ENCODE results near the gene INSR. TPM values are rescaled to one million over a fixed set of nuclear protein-coding genes. Genes with fewer than 3 reads are reported as not detected.
"Not testable (repeated sequence)": the region's sequence is repeated elsewhere in the genome, so short reads cannot be mapped to it uniquely, and the experiment has no call there.

Gene INSR
- total RNA-seq, 1 experiment from 2014 or later: 7.2 TPM

- no peak for DNase-seq (ENCODE audit: low spot score)
These were observed 36.0 kb downstream of the INSR start for GRCh38 chr19:7258041-7258839.

DNA sequence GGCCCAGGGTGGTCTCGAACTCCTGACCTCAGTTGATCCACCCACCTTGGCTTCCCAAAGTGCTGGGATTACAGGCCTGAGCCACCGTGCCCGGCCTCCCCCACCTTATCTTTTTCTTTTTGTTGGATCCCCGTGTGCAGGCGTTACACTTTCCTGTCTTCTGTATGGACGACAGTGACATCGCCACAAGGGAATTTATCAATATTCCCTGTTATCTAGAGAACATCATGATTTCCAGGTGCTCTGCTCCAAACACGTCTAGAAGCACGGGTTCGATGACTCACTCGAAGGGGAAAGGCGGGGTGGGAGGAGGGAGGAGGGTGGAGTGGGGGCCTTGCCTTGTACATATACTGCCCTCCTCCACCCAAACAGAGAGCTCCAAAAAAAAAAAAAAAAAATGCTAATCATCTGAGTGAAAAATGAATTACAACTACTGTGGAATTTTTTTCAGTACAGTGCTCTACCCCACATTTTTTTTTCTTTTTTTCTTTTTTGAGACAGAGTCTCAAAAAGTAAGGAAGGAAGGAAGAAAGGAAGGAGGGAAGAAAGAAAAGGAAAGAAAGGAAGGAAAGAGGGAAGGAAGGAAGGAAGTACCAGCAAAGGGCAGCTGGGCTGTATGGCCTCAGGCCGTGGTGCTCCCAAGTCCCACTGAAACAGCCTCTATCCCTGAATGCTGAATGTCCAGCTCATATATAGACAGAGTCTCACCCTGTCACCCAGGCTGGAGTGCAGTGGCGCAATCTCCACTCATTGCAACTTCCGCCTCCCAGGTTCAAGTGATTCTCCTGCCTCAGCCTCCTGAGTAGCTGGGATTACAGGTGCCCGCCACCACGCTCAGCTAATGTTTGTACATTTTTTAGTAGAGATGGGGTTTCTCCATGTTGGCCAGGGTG, 36.8 kb downstream of the INSR start:
- peak; percentile 89 for DNase-seq (ENCODE audit: low spot score)

GRCh38 chr19:7255631-7256030, 38.6 kb downstream of the INSR start:
- no peak for DNase-seq (ENCODE audit: low spot score)

GRCh38 chr19:7255119-7255518, 39.1 kb downstream of the INSR start:
- DNase-seq (ENCODE audit: low spot score): no peak

- no peak for DNase-seq (ENCODE audit: low spot score)
These were observed 39.6 kb downstream of the INSR start for GRCh38 chr19:7254590-7254989.

GRCh38 chr19:7252364-7252763, 41.9 kb downstream of the INSR start:
- no peak for DNase-seq (ENCODE audit: low spot score)

- DNase-seq (ENCODE audit: low spot score): no peak
These were observed 42.7 kb downstream of the INSR start for GRCh38 chr19:7251494-7251893.

- DNase-seq (ENCODE audit: low spot score): no peak
These were observed 43.3 kb downstream of the INSR start for GRCh38 chr19:7250951-7251350.

DNA sequence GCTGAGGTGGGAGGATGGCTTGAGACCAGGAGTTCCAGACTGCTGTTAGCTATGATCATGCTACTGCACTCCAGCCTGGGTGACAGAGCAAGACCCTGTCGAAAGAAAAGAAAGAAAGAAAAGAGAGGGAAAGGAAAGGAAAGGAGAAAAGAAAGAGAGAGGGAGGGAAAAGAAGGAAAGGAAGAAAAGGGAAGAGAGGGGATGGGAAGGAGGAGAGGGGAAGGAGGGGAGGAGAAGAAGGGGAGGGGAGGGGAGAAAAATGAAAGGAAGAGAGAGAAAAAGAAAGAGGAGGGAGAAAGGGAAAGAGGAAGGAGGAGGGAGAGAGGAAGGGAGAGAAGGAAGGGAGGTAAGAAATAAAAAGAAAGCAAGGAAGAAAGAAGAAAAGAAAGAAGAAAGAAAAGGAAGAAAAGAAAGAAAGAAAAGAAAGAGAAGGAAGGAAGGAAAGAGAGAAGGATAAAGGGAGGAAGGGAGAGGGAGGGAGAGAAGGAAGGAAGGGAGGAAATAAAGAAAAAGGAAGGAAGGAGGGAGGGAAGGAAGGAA, 44.1 kb downstream of the INSR start:
- no peak for DNase-seq (ENCODE audit: low spot score)

GRCh38 chr19:7247155-7247554, 47.1 kb downstream of the INSR start:
- DNase-seq (ENCODE audit: low spot score): no peak

GRCh38 chr19:7246601-7247000, 47.6 kb downstream of the INSR start:
- DNase-seq (ENCODE audit: low spot score): no peak

- peak; percentile 53 for DNase-seq (ENCODE audit: low spot score)
These were observed 51.5 kb downstream of the INSR start for GRCh38 chr19:7242601-7243258.

- no peak for DNase-seq (ENCODE audit: low spot score)
These were observed 56.2 kb downstream of the INSR start for GRCh38 chr19:7238051-7238450.

GRCh38 chr19:7236153-7236552, 58.1 kb downstream of the INSR start:
- DNase-seq (ENCODE audit: low spot score): no peak

GRCh38 chr19:7230826-7231225, 63.4 kb downstream of the INSR start:
- DNase-seq (ENCODE audit: low spot score): no peak

- no peak for DNase-seq (ENCODE audit: low spot score)
These were observed 64.5 kb downstream of the INSR start for GRCh38 chr19:7229735-7230134.

DNA sequence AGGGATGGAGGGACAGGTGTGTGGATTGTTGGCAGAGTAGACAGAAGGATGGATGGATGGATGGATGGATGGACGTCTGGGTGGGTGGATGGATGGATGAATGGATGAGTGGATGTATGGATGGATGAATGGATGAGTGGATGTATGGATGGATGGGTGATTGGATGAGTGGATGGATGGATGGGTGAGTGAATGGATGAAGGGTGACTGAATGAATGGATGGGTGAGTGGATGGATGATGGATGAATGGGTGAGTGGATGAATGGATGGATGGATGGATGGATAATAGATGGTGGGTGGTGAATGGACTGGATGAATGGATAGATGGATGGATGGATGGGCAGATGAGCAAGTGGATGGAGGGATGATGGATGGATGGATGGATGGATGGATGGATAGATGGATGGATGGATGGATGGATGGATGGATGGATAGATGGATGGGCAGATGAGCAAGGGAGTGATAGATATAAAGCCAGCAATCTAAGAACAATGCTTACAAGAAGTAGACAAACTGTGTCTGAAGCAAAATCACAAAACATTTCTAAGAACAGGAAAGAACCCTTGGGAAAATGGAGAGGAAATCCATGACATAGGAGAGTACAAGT, 65.2 kb downstream of the INSR start:
- no peak for DNase-seq (ENCODE audit: low spot score)

GRCh38 chr19:7227735-7228134, 66.5 kb downstream of the INSR start:
- DNase-seq (ENCODE audit: low spot score): no peak

- not testable (repeated sequence) for DNase-seq (ENCODE audit: low spot score)
These were observed 67.1 kb downstream of the INSR start for GRCh38 chr19:7227149-7227548.

GRCh38 chr19:7226739-7227138, 67.5 kb downstream of the INSR start:
- no peak for DNase-seq (ENCODE audit: low spot score)

GRCh38 chr19:7225741-7226140, 68.5 kb downstream of the INSR start:
- no peak for DNase-seq (ENCODE audit: low spot score)

DNA sequence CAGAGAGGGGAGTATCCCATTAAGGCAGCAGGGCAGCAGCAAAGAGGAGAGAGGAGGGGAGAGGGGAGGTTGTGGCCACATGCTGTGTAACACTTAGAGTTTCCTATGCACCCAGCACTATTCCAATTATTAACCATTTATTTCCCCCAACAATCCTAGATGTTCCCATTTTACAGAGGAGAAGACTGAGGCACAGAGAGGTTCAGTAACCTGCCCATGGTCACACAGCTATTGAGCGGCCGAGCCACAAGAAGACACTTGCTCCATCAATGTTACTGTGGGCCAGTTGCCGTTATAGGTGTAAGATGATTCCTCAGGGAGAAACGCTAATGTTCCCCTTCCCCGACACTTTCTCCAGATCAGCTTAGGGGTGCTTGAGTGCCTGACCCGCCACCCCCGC, 69.2 kb downstream of the INSR start:
- DNase-seq (ENCODE audit: low spot score): no peak

Data from A172 (cell line).